SK-N-SH (cell line): ENCODE results near the gene ALKBH1. TPM values are rescaled to one million over a fixed set of nuclear protein-coding genes. Genes with fewer than 3 reads are reported as not detected.
"Not testable (repeated sequence)": the region's sequence is repeated elsewhere in the genome, so short reads cannot be mapped to it uniquely, and the experiment has no call there.

Source experiments
- CTCF ChIA-PET: fragments of 300-600, 350-600 bp; formaldehyde crosslinking; extraction: SDS; loops from one replicate; lab custom pipeline; 2021; lab: Yijun Ruan, JAX
- POLR2A ChIA-PET: fragments of 350-600 bp; sonication (Branson Sonifier 250); formaldehyde crosslinking; extraction: SDS; loops from one replicate; lab custom pipeline; 2020; ENCODE audit warnings: antibody characterized with exemption, inconsistent platforms; lab: Yijun Ruan, JAX
- DNase-seq: peaks from one replicate; pipeline ENCODE4 v3.0.0; 2012
- H2AFZ ChIP-seq: fragments of 200-600 bp; sonication (generic); 2 replicates; pipeline ENCODE4 v1.8.1; 2016; ENCODE audit warnings: antibody characterized with exemption, mild to moderate bottlenecking, low read depth
- H3F3A ChIP-seq: fragments of 200-600 bp; sonication (generic); replicated peaks from 2 replicates; pipeline ENCODE3; 2016; ENCODE audit warnings: antibody characterized with exemption, mild to moderate bottlenecking; ENCODE audit not compliant: insufficient read depth
- H3K27ac ChIP-seq, 2 experiments: fragments of 200-500 bp in 1 of 2; fragments of 200-600 bp in 1 of 2; sonication (Bioruptor generic) in 1 of 2; sonication (generic), shearing (Covaris generic) in 1 of 2; 2 replicates each; pipeline versions ENCODE4 v1.5.1 to v1.6.1; 2014 to 2016; ENCODE audit warnings: low read depth in 2 of 2, inconsistent platforms in 1 of 2, low read length in 1 of 2, mild to moderate bottlenecking in 1 of 2, mixed read lengths in 1 of 2
- H3K27me3 ChIP-seq: fragments of 200-600 bp; sonication (generic), shearing (Covaris generic); 2 replicates; pipeline ENCODE4 v1.6.1; 2016; ENCODE audit warnings: mixed run types; ENCODE audit not compliant: insufficient read depth
- H3K36me3 ChIP-seq, 2 experiments: fragments of 200-500 bp in 1 of 2; fragments of 200-600 bp in 1 of 2; sonication (Bioruptor generic) in 1 of 2; sonication (generic) in 1 of 2; replicated peaks in 1 of 2; 2 replicates each; pipeline versions ENCODE3 to v1.5.1; 2014 to 2016; ENCODE audit warnings: low read length in 1 of 2, mild to moderate bottlenecking in 1 of 2; ENCODE audit not compliant: insufficient read depth in 2 of 2, control insufficient read depth in 1 of 2
- H3K4me1 ChIP-seq, 2 experiments: fragments of 200-500 bp in 1 of 2; fragments of 200-600 bp in 1 of 2; sonication (Bioruptor generic) in 1 of 2; sonication (generic), shearing (Covaris generic) in 1 of 2; 2 replicates each; pipeline versions ENCODE4 v1.5.1 to v1.6.1; 2014 to 2016; ENCODE audit warnings: low read depth in 1 of 2, low read length in 1 of 2, mixed run types in 1 of 2; ENCODE audit not compliant: insufficient read depth in 2 of 2, control insufficient read depth in 1 of 2
- H3K4me2 ChIP-seq: fragments of 200-600 bp; sonication (generic), shearing (Covaris generic); 2 replicates; pipeline ENCODE4 v1.6.1; 2017; ENCODE audit warnings: mixed run types
- H3K4me3 ChIP-seq, 2 experiments: fragments of 200-500 bp in 1 of 2; fragments of 200-600 bp in 1 of 2; sonication (Bioruptor generic) in 1 of 2; sonication (generic), shearing (Covaris generic) in 1 of 2; 2 replicates each; pipeline versions ENCODE4 v1.5.1 to v1.8.1; 2014 to 2016; ENCODE audit warnings: low read depth in 2 of 2, inconsistent platforms in 1 of 2, low read length in 1 of 2, mild to moderate bottlenecking in 1 of 2, mixed read lengths in 1 of 2, moderate library complexity in 1 of 2
- H3K79me2 ChIP-seq: fragments of 200-600 bp; sonication (generic); 2 replicates; pipeline ENCODE4 v1.8.1; 2017; ENCODE audit warnings: mild to moderate bottlenecking; ENCODE audit not compliant: insufficient read depth
- H3K9ac ChIP-seq: fragments of 200-600 bp; sonication (generic); 2 replicates; pipeline ENCODE4 v1.6.1; 2017; ENCODE audit warnings: mixed run types
- H3K9me2 ChIP-seq: fragments of 200-600 bp; sonication (generic); 2 replicates; pipeline ENCODE4 v1.6.1; 2017; ENCODE audit warnings: mixed run types
- H3K9me3 ChIP-seq: fragments of 200-600 bp; sonication (generic); 2 replicates; pipeline ENCODE4 v1.6.1; 2017; ENCODE audit warnings: mixed run types, mild to moderate bottlenecking, moderate library complexity
- H4K20me1 ChIP-seq: fragments of 200-600 bp; sonication (generic); 2 replicates; pipeline ENCODE4 v1.6.1; 2017; ENCODE audit warnings: mild to moderate bottlenecking, mixed run types; ENCODE audit not compliant: insufficient read depth
- EZH2phosphoT487 ChIP-seq: fragments of 200-600 bp; sonication (generic); IDR thresholded peaks from 2 replicates; pipeline ENCODE4 v1.6.1; 2017; ENCODE audit warnings: low read depth, mixed run types, mild to moderate bottlenecking, antibody characterized with exemption, moderate library complexity, borderline replicate concordance
- MAX ChIP-seq: IDR thresholded peaks from 2 replicates; pipeline ENCODE4 v1.4.0; 2012; ENCODE audit warnings: low read depth
- POLR2AphosphoS5 ChIP-seq: IDR thresholded peaks from 2 replicates; pipeline ENCODE4 v1.6.1; 2012; ENCODE audit warnings: low read depth, low read length
- RCOR1 ChIP-seq: fragments of 150-350 bp; IDR thresholded peaks from 2 replicates; pipeline ENCODE4 v1.6.1; 2017; ENCODE audit warnings: antibody characterized with exemption, low read length
- SIN3A ChIP-seq: IDR thresholded peaks from 2 replicates; pipeline ENCODE4 v1.6.1; 2012; ENCODE audit warnings: low read depth, mild to moderate bottlenecking, low read length, moderate library complexity, borderline replicate concordance
- TCF12 ChIP-seq: IDR thresholded peaks from 2 replicates; pipeline ENCODE4 v1.4.0; 2012
- USF1 ChIP-seq: IDR thresholded peaks from 2 replicates; pipeline ENCODE4 v1.4.0; 2012; ENCODE audit warnings: low read depth, borderline replicate concordance
- WGBS: methylation state at CpG from one replicate; pipeline ENCODE4 v1.1.6; 2017; ENCODE audit warnings: low lambda C conversion rate; 5-methylcytosine and 5-hydroxymethylcytosine counted together
- polyA plus RNA-seq, 3 experiments: library from polyadenylated mRNA; depleted of rRNA; stranded (reverse); fragments of >200 nt; gene quantifications; 2 replicates each; pipeline ENCODE4 v1.2.3, GENCODE V29; 2012

The ALKBH1 gene
- polyA plus RNA-seq, 1 of the 3 experiments (the other 2 are of a cell fraction), result 10.7 TPM

GRCh38 chr14:77752799-77753516 lies 45.1 kb upstream of the ALKBH1 start (continued):
- TF ChIP-seq MAX, result no peak

GRCh38 chr14:77752266-77752665 lies 44.4 kb upstream of the ALKBH1 start:
- H3K4me1 ChIP-seq, result no peaks in the 10 kb centered on the region
- peaks cover 75% of the 10 kb centered on the region for H3K79me2 ChIP-seq
- peaks cover 54 to 56% of the 10 kb centered on the region in 2 experiments for H3K36me3 ChIP-seq
- no peak overlapping the region for H3K4me2 ChIP-seq
- H4K20me1 ChIP-seq, result peaks cover 24% of the 10 kb centered on the region
- H3K9me3 ChIP-seq, result no peaks in the 10 kb centered on the region
- no peak overlapping the region for H3K9ac ChIP-seq
- no peak overlapping the region for H2AFZ ChIP-seq
- WGBS, result 96% methylated on average over 2 of the region's 2 CpGs
- no peaks in the 10 kb centered on the region for H3K9me2 ChIP-seq
- DNase-seq, result no peak
- TF ChIP-seq EZH2phosphoT487, result no peak
- TF ChIP-seq POLR2AphosphoS5, result no peak
- no peak for TF ChIP-seq RCOR1
- TF ChIP-seq USF1, result no peak
- TF ChIP-seq TCF12, result no peak
- TF ChIP-seq SIN3A, result no peak
- H3F3A ChIP-seq, result peaks cover 7% of the 10 kb centered on the region
- H3K27ac ChIP-seq, result no peak overlapping the region
- ChIA-PET CTCF (interaction anchor here (0.7 to 2.2 kb wide), 3 partner anchors 12 to 19 kb away, joined by 3 to 6 read pairs (median 6); no protein-coding TSS in a partner anchor), POLR2A (interaction anchor here (1.0 kb wide), 1 partner anchor 22 kb away, joined by 3 read pairs; no protein-coding TSS in a partner anchor)
- no peak overlapping the region for H3K4me3 ChIP-seq
- no peaks in the 10 kb centered on the region for H3K27me3 ChIP-seq

GRCh38 chr14:77747425-77747824 lies 39.6 kb upstream of the ALKBH1 start:
- H3K27ac ChIP-seq, H3K4me3 ChIP-seq, H3F3A ChIP-seq, H3K4me2 ChIP-seq, H4K20me1 ChIP-seq, H3K4me1 ChIP-seq, CTCF ChIA-PET, POLR2A ChIA-PET, H3K9me3 ChIP-seq, H3K9ac ChIP-seq, H3K27me3 ChIP-seq, H3K9me2 ChIP-seq, DNase-seq, H2AFZ ChIP-seq: not testable (repeated sequence)
- 88% methylated on average over 10 of the region's 33 CpGs for WGBS
- peaks cover 61% of the 10 kb centered on the region for H3K79me2 ChIP-seq
- peaks cover 54 to 61% of the 10 kb centered on the region in 2 experiments for H3K36me3 ChIP-seq
